Cardiac fibroblast (primary cell): ENCODE measurements around the gene CBX8.

Source experiments
- DNase-seq, 2 donors: peaks; one replicate each; pipeline versions ENCODE4 v3.0.0 to v3.0.0-alpha.2; 2010; ENCODE audit warnings: low read depth in 2 of 2
- H3K4me3 ChIP-seq, 2 donors: replicated peaks in 1 of 2; 1 replicate in 1 of 2; 2 replicates in 1 of 2; pipeline ENCODE4 v1.5.1; 2011; ENCODE audit warnings: low read depth in 2 of 2, low read length in 2 of 2, mild to moderate bottlenecking in 2 of 2, moderate library complexity in 1 of 2
- CTCF ChIP-seq: IDR thresholded peaks from one replicate; pipeline ENCODE4 v1.5.1; 2011; ENCODE audit warnings: low read depth, mild to moderate bottlenecking, low read length, inconsistent platforms

Gene CBX8

GRCh38 chr17:79796763-79797491 lies at the start of gene CBX8:
Gene CBX8, minus strand, starts transcription at chr17:79797077. Its CDS starts 79 bp downstream, at chr17:79796998.
- TF ChIP-seq CTCF, result no peak
- DNase-seq, result peak; percentile 99 to 100
- H3K4me3 ChIP-seq, result peak within 1 kb of the TSS; percentile 77 to 80

- no peak overlapping the region for H3K4me3 ChIP-seq
- TF ChIP-seq CTCF, result no peak
- DNase-seq, result peak; percentile 45
These were observed 48.7 kb upstream of the CBX8 start for GRCh38 chr17:79845601-79845949.

- H3K4me3 ChIP-seq, result no peak overlapping the region
- DNase-seq, result peak; percentile 21 to 35
- TF ChIP-seq CTCF, result peak; percentile 55
These were observed 48.2 kb upstream of the CBX8 start for GRCh38 chr17:79844869-79845600.

GRCh38 chr17:79843816-79844800 lies 47.2 kb upstream of the CBX8 start:
- peak overlapping the region; percentile 44 to 46 for H3K4me3 ChIP-seq
- TF ChIP-seq CTCF, result no peak
- DNase-seq, result peak; percentile 70 to 79

- TF ChIP-seq CTCF, result no peak
- no peak for DNase-seq
- peak overlapping the region; percentile 44 to 46 for H3K4me3 ChIP-seq
These were observed 46.6 kb upstream of the CBX8 start for GRCh38 chr17:79843474-79843815.

- TF ChIP-seq CTCF, result no peak
- peak in 1 of 2 donors; percentile 17 for DNase-seq
- H3K4me3 ChIP-seq, result peak overlapping the region in 1 of 2 donors; percentile 46
These were observed 46.0 kb upstream of the CBX8 start for GRCh38 chr17:79842656-79843473.
